ENCODE measurements around the gene TTC22. TPM values are rescaled to one million over a fixed set of nuclear protein-coding genes. Genes with fewer than 3 reads are reported as not detected.
A peak's percentile ranks its signal among the peaks of the same experiment; 100 is the strongest.

TTC22 gene
- polyA plus RNA-seq, 3 donors from 2014 or later: 5.2 to 13.7 (median 5.6) TPM

DNA sequence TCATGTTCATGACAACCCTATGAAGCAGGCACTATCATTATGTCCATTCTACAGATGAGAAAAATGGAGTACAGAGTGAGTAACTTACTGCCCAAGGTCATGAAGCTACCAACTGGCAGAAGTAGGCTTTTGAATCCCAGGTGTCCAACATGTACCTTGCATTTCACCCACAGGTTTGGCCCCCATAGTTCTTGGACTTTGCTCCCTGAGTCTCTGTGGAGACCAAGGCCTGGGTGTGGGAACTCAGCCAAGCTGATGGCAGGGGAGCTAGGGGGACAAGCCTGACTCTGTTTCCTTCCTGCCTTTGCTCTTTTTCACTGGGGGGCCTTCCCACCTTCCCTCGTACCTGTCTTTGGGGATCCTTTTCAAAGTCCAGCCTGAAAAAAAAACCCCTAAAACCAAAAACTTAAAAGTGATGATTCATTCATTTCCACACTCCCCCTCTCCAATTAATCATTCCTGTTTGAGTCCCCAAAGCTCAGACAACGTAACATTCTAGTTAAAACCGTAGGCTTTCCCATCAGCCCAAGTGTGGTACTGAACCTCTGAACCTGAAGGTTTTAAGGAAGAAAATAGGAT, 8.5 kb upstream of the TTC22 start:
- Mint-ChIP-seq H3K9me3 (no peaks in the 10 kb centered on the region), H3K27me3 (ENCODE audit: low read depth in 3 of 3) (peaks cover 0 to 13% (median 2%) of the 10 kb centered on the region in 3 donors), H3K27ac (peak overlapping the region; percentile 94 to 99 (median 96)), H3K4me3 (peak overlapping the region in 4 of 5 donors; percentile 13 to 94 (median 71)), H3K4me1 (peaks cover 79 to 83% of the 10 kb centered on the region in 2 donors), H3K36me3 (peaks cover 8 to 14% (median 10%) of the 10 kb centered on the region in 3 donors)
- DNase-seq: no peak

DNA sequence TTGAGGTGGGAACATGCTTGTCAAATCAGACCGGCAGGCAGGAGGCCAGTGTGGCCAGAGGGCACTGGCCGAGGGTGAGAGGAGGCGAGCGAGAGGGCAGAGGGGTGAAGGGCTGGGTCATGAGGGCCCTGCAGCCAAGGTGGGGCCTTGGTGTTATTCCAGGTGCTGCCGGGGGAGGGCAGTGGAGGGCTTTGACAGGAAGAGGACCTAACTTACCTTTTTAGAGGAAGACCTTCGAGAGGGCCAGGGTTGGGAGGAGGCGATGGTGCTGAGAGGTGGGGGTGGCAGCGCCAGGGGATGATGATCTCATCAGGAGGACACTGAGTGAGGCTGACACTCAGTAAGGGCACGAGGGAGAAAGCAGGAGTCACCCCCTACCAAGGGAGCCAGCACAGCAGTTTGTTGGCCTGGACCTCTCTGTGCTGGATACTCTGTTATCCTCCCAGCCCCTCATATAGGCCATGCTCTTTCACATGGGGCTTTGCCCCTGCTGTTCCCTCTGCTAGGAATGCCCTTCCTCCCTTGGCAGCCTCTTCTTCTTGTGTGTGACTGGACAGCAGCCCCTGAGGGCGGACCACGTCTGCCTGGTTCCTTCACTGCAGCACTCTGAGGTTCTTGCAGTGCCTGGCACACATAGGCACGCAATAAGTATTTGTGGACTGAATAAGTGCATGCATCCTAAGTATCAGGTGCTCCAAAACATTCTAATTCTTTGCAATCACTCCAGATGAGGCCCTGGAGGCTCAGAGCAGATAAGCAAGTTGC, 7.5 kb upstream of the TTC22 start:
- Mint-ChIP-seq H3K4me3 (peak overlapping the region; percentile 84 to 97 (median 91)), H3K27me3 (ENCODE audit: low read depth in 3 of 3) (peaks cover 0 to 13% (median 2%) of the 10 kb centered on the region in 3 donors), H3K27ac (peak overlapping the region; percentile 94 to 99 (median 96)), H3K9me3 (no peaks in the 10 kb centered on the region), H3K4me1 (peaks cover 88 to 92% of the 10 kb centered on the region in 2 donors), H3K36me3 (peaks cover 8 to 14% (median 10%) of the 10 kb centered on the region in 3 donors)
- DNase-seq: no peak

DNA sequence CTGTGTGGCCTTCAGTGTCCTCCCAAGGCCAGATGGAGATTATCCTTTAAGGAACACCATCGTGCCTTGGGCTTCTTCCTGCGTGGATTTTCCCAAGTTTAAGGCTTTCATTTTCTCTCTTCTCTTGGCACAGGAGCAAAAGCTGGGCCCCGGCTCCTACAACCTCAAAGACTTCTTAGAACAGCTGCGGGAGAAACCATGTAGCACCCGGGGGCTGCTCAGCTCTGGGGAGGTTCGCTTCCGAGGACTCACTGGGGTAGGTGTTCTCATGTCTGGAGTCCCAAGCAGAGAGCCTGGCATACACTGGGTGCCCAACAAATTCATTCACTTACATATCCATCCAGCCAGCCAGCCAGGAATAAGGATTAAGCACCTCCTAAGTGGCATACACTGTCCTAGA, 6.6 kb upstream of the TTC22 start:
- Mint-ChIP-seq H3K9me3 (no peaks in the 10 kb centered on the region), H3K4me1 (peaks cover 89 to 92% of the 10 kb centered on the region in 2 donors), H3K4me3 (peak overlapping the region; percentile 84 to 97 (median 91)), H3K27ac (peak overlapping the region; percentile 94 to 99 (median 96)), H3K36me3 (peaks cover 7 to 14% (median 10%) of the 10 kb centered on the region in 3 donors), H3K27me3 (ENCODE audit: low read depth in 3 of 3) (peaks cover 0 to 8% (median 2%) of the 10 kb centered on the region in 3 donors)
- DNase-seq: no peak

- Mint-ChIP-seq H3K9me3 (no peaks in the 10 kb centered on the region), H3K27me3 (ENCODE audit: low read depth in 3 of 3) (peaks cover 0 to 8% (median 2%) of the 10 kb centered on the region in 3 donors), H3K36me3 (peaks cover 4 to 10% (median 10%) of the 10 kb centered on the region in 3 donors), H3K4me1 (peaks cover 83 to 88% of the 10 kb centered on the region in 2 donors), H3K27ac (peak overlapping the region; percentile 94 to 99 (median 96)), H3K4me3 (peak overlapping the region; percentile 84 to 97 (median 91))
- peak; percentile 87 to 90 (median 89) for DNase-seq
These were observed 5.9 kb upstream of the TTC22 start for GRCh38 chr1:54806931-54807611.

- no peaks in the 10 kb centered on the region for H3K9me3 Mint-ChIP-seq
- DNase-seq: no peak
- H3K27me3 Mint-ChIP-seq (ENCODE audit: low read depth in 3 of 3): peaks cover 0 to 7% (median 2%) of the 10 kb centered on the region in 3 donors
- peak overlapping the region; percentile 87 to 97 (median 94) for H3K27ac Mint-ChIP-seq
- H3K36me3 Mint-ChIP-seq: peaks cover 0 to 6% (median 6%) of the 10 kb centered on the region in 3 donors
- H3K4me1 Mint-ChIP-seq: peaks cover 87 to 94% of the 10 kb centered on the region in 2 donors
- H3K4me3 Mint-ChIP-seq: peak overlapping the region in 1 of 5 donors; percentile 65
These were observed 4.9 kb upstream of the TTC22 start for GRCh38 chr1:54805981-54806381.

DNA sequence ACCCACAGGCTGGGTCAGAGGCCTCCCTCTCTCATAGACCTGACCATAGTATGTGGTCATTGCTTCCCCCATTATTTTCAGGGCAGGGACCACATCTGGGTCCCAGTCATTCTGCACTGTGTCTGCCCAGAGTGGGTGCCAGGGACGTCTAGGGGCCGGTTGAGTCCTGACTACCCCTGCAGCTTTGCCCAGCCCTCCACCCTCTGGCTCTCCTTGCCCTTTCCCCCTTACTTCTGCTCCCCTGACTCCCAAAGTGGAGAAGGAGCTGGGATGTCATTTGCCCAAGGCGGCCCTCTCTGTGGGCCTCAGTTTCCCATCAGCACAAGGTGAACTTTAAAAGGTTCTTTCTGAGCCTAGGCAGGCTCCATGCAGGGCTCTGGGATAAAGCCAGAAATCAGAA, 4.3 kb upstream of the TTC22 start:
- Mint-ChIP-seq H3K27me3 (ENCODE audit: low read depth in 3 of 3) (peaks cover 0 to 7% (median 2%) of the 10 kb centered on the region in 3 donors), H3K9me3 (no peaks in the 10 kb centered on the region), H3K27ac (peak overlapping the region; percentile 92 to 96 (median 94)), H3K36me3 (peaks cover 0 to 4% (median under 1%) of the 10 kb centered on the region in 3 donors), H3K4me3 (peak overlapping the region; percentile 40 to 79 (median 70)), H3K4me1 (peaks cover 82 to 89% of the 10 kb centered on the region in 2 donors)
- no peak for DNase-seq

DNA sequence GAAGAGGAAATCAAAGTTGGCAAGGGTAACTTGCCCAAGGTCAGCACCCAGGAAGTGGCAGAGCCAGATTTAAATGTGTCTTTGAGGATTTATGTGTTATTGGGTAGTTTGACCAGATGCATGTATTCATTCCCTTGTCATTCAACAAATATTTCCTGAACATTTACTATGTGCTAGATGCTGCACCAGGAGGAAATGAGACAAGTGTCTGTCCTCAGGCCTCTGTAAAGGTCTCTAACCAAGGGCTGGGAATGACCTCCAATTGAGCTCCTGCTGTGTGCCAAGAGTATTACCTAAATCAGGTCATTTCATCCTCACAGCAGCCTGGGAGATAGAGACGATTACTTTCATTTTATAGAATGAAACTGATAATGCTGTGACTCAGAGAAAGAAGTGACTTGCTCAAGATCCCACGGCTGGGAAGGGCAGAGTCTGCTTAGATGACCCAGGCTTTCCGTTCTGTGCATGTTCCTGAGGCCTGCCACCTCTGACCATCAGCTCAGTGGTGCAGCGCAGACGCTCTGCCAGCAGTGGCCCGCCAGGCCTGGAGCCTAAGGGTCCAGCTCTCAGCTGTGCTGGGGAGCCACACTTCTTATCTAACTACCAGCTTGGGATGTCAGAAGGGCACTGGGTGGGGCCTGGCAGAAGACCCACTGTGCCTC, 3.5 kb upstream of the TTC22 start:
- Mint-ChIP-seq H3K27ac (peak overlapping the region; percentile 92 to 96 (median 94)), H3K4me3 (peak overlapping the region; percentile 63 to 79 (median 71)), H3K36me3 (no peaks in the 10 kb centered on the region), H3K4me1 (peaks cover 81 to 88% of the 10 kb centered on the region in 2 donors), H3K27me3 (ENCODE audit: low read depth in 3 of 3) (peaks cover 0 to 7% (median 2%) of the 10 kb centered on the region in 3 donors), H3K9me3 (no peaks in the 10 kb centered on the region)
- DNase-seq: peak in 2 of 3 donors; percentile 18 to 22

GRCh38 chr1:54803761-54804470, 2.8 kb upstream of the TTC22 start:
- Mint-ChIP-seq H3K4me1 (peaks cover 81 to 88% of the 10 kb centered on the region in 2 donors), H3K27ac (peak overlapping the region; percentile 92 to 96 (median 94))

DNA sequence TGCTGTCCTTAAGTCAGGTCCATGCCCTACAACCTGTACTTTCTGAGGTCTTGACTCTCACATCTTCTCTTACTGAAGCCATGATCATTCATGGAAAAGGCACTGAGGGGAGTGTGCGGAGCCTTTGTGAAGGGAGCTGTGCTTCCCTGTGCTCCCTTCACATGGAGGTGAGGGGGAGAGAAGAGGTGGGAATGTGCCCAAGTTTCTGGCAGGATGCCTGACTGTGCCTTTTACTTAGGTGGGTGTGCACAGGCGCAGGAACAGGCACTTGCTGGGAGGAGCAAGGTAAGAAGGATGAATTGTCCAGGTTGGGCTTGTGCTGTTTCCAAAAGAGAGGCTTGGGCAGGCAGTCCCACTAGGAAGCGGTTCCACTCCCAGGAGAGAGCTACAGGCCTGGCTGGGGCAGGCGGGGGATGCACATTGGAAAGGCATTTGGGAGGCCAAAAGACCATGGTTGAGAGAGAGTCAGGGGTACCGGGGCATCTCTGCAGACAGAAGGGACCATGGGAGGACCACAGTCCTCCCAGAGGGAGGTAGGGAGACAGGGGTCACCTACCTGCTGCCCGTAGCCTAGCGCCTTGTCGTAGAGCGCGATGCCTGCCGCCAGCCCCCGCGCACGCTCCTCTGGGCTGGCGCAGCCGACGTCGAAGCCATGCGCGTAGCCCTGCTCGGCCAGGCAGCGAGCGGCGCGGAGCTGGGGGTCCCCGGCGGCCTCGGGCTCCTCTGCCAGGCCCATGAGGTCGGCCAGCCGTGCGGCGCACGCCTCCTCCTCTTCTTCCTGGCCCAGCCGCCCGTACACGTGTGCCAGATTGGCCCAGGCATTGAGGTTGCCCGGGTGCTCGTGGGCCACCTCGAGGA, 853 bp downstream of the TTC22 start:
- peaks cover 82 to 90% of the 10 kb centered on the region in 2 donors for H3K4me1 Mint-ChIP-seq

More at GRCh38 chr1:54803761-54804470, 2.8 kb upstream of the TTC22 start:
- Mint-ChIP-seq H3K4me3 (peak overlapping the region; percentile 63 to 79 (median 71)), H3K36me3 (no peaks in the 10 kb centered on the region), H3K27me3 (ENCODE audit: low read depth in 3 of 3) (peaks cover 0 to 7% (median 2%) of the 10 kb centered on the region in 3 donors), H3K9me3 (no peaks in the 10 kb centered on the region)
- no peak for DNase-seq

DNA sequence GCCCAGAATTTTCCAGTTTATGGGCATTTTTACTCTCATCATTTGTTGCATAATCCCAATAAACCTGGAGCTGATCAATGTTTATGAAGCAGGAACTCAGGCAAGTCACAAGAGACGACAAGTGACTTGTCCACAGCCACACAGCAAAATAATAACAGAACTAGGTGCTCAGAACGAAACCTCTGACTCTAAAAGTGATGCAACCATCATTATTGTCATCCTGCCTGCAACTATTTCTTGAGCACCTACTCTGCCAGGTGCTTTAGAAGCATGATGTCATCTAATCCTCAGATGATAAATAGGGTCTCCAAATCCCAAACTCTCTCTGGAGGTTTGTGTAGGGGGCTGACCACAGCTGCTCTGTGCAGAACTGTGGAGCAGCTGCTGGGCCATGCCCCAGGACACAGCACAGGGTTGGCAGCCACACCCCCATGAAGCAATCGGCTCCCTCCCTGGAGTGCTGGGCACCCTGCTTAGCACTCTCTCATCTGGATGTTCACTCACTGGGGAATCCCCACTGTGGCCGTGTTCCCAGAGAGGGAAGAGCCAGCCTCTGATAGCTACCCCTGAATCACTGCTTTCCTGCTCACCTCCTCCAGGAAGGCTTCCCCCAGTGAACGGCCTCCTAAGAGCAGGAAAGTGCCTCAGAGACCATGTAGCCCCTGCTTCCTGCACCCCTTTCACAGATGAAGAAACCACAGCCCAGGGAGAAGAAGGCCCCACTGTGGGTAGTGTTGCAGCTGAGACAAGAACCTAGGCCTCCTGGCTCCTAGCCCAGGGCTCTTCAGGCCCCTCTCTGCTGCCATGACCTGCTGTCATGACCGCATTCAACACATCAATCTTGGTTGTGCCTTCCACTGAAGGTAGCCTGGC, 2.1 kb downstream of the TTC22 start:
- H3K27ac Mint-ChIP-seq: peak overlapping the region; percentile 78 to 97 (median 94)
- peaks cover 0 to 5% (median 5%) of the 10 kb centered on the region in 3 donors for H3K36me3 Mint-ChIP-seq
- peak overlapping the region; percentile 84 to 97 (median 95) for H3K4me3 Mint-ChIP-seq
- H3K4me1 Mint-ChIP-seq: peaks cover 81 to 90% of the 10 kb centered on the region in 2 donors
- no peaks in the 10 kb centered on the region for H3K9me3 Mint-ChIP-seq
- H3K27me3 Mint-ChIP-seq (ENCODE audit: low read depth in 3 of 3): peaks cover 0 to 1% (median 0%) of the 10 kb centered on the region in 3 donors
- peak in 1 of 3 donors; percentile 33 for DNase-seq

More for the DNA sequence above, 853 bp downstream of the TTC22 start:
- no peaks in the 10 kb centered on the region for H3K9me3 Mint-ChIP-seq
- H3K4me3 Mint-ChIP-seq: peak overlapping the region; percentile 94 to 97 (median 97)
- H3K27ac Mint-ChIP-seq: peak overlapping the region; percentile 90 to 97 (median 95)
- peaks cover 0 to 5% (median 5%) of the 10 kb centered on the region in 3 donors for H3K36me3 Mint-ChIP-seq
- H3K27me3 Mint-ChIP-seq (ENCODE audit: low read depth in 3 of 3): peaks cover 0 to 1% (median 0%) of the 10 kb centered on the region in 3 donors
- DNase-seq: no peak

- no peak for DNase-seq
- Mint-ChIP-seq H3K36me3 (peaks cover 0 to 5% (median 5%) of the 10 kb centered on the region in 3 donors), H3K4me1 (peaks cover 77 to 89% of the 10 kb centered on the region in 2 donors), H3K4me3 (peak overlapping the region; percentile 84 to 97 (median 95)), H3K9me3 (no peaks in the 10 kb centered on the region), H3K27ac (peak overlapping the region; percentile 73 to 97 (median 94)), H3K27me3 (ENCODE audit: low read depth in 3 of 3) (peaks cover 0 to 1% (median 0%) of the 10 kb centered on the region in 3 donors)
These were observed 2.9 kb downstream of the TTC22 start for GRCh38 chr1:54798206-54798605.

Measured in immature natural killer cell (primary cell).